CD4-positive, alpha-beta T cell treated with Interleukin-12 subunit alpha and Interleukin-12 subunit beta, for 1 hour (primary cell): ENCODE data around the gene QRFP.

Experiments used
- DNase-seq: peaks from one replicate; pipeline ENCODE4 v3.0.0-alpha.2; 2020

QRFP gene

GRCh38 chr9:130896233-130897014 is at the start of gene QRFP:
Gene QRFP (minus strand): TSS chr9:130896812. CDS start chr9:130893838, 2,974 bp downstream.
- no peak for DNase-seq

GRCh38 chr9:130945173-130945572 is 48.6 kb upstream of the QRFP start:
- DNase-seq = no peak

- no peak for DNase-seq
Observed at GRCh38 chr9:130944510-130945058, 48.0 kb upstream of the QRFP start.

GRCh38 chr9:130943777-130944176 is 47.2 kb upstream of the QRFP start:
- DNase-seq = no peak

- no peak for DNase-seq
Observed at GRCh38 chr9:130943221-130943620, 46.6 kb upstream of the QRFP start.

GRCh38 chr9:130942679-130943078 is 46.1 kb upstream of the QRFP start:
- DNase-seq = no peak

GRCh38 chr9:130942084-130942483 is 45.5 kb upstream of the QRFP start:
- DNase-seq = no peak

- peak; percentile 67 for DNase-seq
Observed at GRCh38 chr9:130940693-130941576, 44.3 kb upstream of the QRFP start.

- DNase-seq = no peak
Observed at GRCh38 chr9:130940027-130940549, 43.5 kb upstream of the QRFP start.

- no peak for DNase-seq
Observed at GRCh38 chr9:130939405-130940026, 42.9 kb upstream of the QRFP start.

GRCh38 chr9:130938652-130939404 is 42.2 kb upstream of the QRFP start, which contains the start of gene FIBCD1:
Gene FIBCD1 (minus strand): TSS chr9:130939247. CDS start chr9:130938607, 640 bp downstream.
- no peak for DNase-seq

- no peak for DNase-seq
Observed at GRCh38 chr9:130938184-130938651, 41.6 kb upstream of the QRFP start.

- no peak for DNase-seq
Observed at GRCh38 chr9:130937146-130938076, 40.8 kb upstream of the QRFP start.

- no peak for DNase-seq
Observed at GRCh38 chr9:130936285-130937117, 39.9 kb upstream of the QRFP start.

GRCh38 chr9:130935648-130936271 is 39.1 kb upstream of the QRFP start:
- no peak for DNase-seq

- DNase-seq = no peak
Observed at GRCh38 chr9:130934702-130935647, 38.4 kb upstream of the QRFP start.

GRCh38 chr9:130934246-130934645 is 37.6 kb upstream of the QRFP start:
- DNase-seq = no peak
